Loucy (cell line): Measurements from ENCODE around the gene PNPLA6.

Experiments
- H2AFZ ChIP-seq: fragments of 200-600 bp; sonication (generic); 2 replicates; pipeline ENCODE4 v1.6.0; 2016; ENCODE audit warnings: antibody characterized with exemption, mild to moderate bottlenecking, low read length, moderate library complexity
- H3F3A ChIP-seq: fragments of 200-600 bp; 2 replicates; pipeline ENCODE4 v1.6.0; 2016; ENCODE audit warnings: antibody characterized with exemption, low read depth, mild to moderate bottlenecking
- H3K27me3 ChIP-seq: fragments of 200-600 bp; sonication (generic); 2 replicates; pipeline ENCODE4 v1.6.1; 2014; ENCODE audit warnings: low read length, mild to moderate bottlenecking; ENCODE audit not compliant: insufficient read depth, poor library complexity, severe bottlenecking
- H3K36me3 ChIP-seq: fragments of 200-600 bp; sonication (generic); 2 replicates; pipeline ENCODE4 v1.6.1; 2016; ENCODE audit warnings: low read length; ENCODE audit not compliant: insufficient read depth
- H3K4me1 ChIP-seq: fragments of 200-600 bp; sonication (generic); 2 replicates; pipeline ENCODE4 v1.5.1; 2014; ENCODE audit warnings: low read length, mild to moderate bottlenecking; ENCODE audit not compliant: insufficient read depth, poor library complexity, severe bottlenecking
- H3K4me2 ChIP-seq: fragments of 200-600 bp; sonication (generic); 2 replicates; pipeline ENCODE4 v1.6.0; 2014; ENCODE audit warnings: antibody characterized with exemption, low read length, low read depth, mild to moderate bottlenecking; ENCODE audit not compliant: poor library complexity, severe bottlenecking
- H3K4me3 ChIP-seq: fragments of 200-600 bp; sonication (generic); 2 replicates; pipeline ENCODE4 v1.5.1; 2014; ENCODE audit warnings: low read length, mild to moderate bottlenecking, mixed read lengths; ENCODE audit not compliant: poor library complexity, severe bottlenecking
- H3K79me2 ChIP-seq: fragments of 200-600 bp; sonication (generic); 2 replicates; pipeline ENCODE4 v1.6.1; 2014; ENCODE audit warnings: low read length; ENCODE audit not compliant: insufficient read depth
- H3K9ac ChIP-seq: fragments of 200-600 bp; sonication (generic); 2 replicates; pipeline ENCODE4 v1.6.0; 2014; ENCODE audit warnings: mild to moderate bottlenecking, low read depth, low read length, moderate library complexity; ENCODE audit not compliant: poor library complexity, severe bottlenecking
- H3K9me2 ChIP-seq: fragments of 200-600 bp; sonication (generic); replicated peaks from 2 replicates; pipeline ENCODE4 v1.6.1; 2016; ENCODE audit warnings: low read depth, low read length, mixed read lengths
- H3K9me3 ChIP-seq: fragments of 200-600 bp; sonication (generic); 2 replicates; pipeline ENCODE4 v1.6.1; 2014; ENCODE audit warnings: mild to moderate bottlenecking, antibody characterized with exemption, low read length, low read depth; ENCODE audit not compliant: insufficient read depth
- H4K20me1 ChIP-seq: fragments of 200-600 bp; sonication (generic); 2 replicates; pipeline ENCODE4 v1.6.0; 2014; ENCODE audit warnings: antibody characterized with exemption, low read length, mild to moderate bottlenecking; ENCODE audit not compliant: insufficient read depth, poor library complexity, severe bottlenecking
- CTCF ChIP-seq: fragments of 200-600 bp; sonication (generic); conservative IDR thresholded peaks from 2 replicates; pipeline ENCODE4 v1.5.1; 2014; ENCODE audit warnings: mild to moderate bottlenecking, antibody characterized with exemption, low read length
- EZH2phosphoT487 ChIP-seq: fragments of 200-600 bp; IDR thresholded peaks from 2 replicates; pipeline ENCODE4 v1.6.1; 2018; ENCODE audit warnings: antibody characterized with exemption, mild to moderate bottlenecking, moderate library complexity, borderline replicate concordance

Gene PNPLA6

GRCh38 chr19:7494416-7495098, 41.0 kb upstream of the PNPLA6 start:
- Histone ChIP-seq H3F3A (no peaks in the 10 kb centered on the region), H3K4me2 (no peak overlapping the region), H3K9ac (no peak overlapping the region), H4K20me1 (no peaks in the 10 kb centered on the region), H3K9me3 (no peaks in the 10 kb centered on the region), H3K27me3 (no peaks in the 10 kb centered on the region), H3K4me1 (no peaks in the 10 kb centered on the region), H2AFZ (no peak overlapping the region), H3K9me2 (no peaks in the 10 kb centered on the region), H3K4me3 (no peak overlapping the region), H3K79me2 (no peaks in the 10 kb centered on the region), H3K36me3 (no peaks in the 10 kb centered on the region)
- TF ChIP-seq EZH2phosphoT487 (no peak), CTCF (no peak)

DNA sequence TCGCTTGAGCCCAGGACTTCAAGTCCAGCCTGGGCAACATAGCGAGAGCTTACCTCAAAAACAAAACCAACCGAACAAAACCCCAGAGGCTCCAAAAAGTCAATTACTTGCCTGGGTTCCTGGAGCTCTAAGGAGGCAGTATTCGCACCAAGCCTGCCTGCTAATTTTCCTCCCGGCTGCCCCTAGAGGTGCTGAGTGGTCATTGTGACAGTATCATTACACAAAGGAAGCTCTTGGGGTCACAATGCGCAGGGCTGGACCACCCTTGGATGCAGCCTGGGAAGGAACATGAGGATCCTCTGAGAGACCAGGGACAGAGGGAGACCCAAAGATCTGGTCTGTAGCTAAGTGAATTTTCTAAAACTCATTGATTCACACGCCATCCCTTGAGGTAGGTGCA, 38.2 kb upstream of the PNPLA6 start:
- Histone ChIP-seq H3K4me2 (no peak overlapping the region), H3K4me1 (no peaks in the 10 kb centered on the region), H3K27me3 (no peaks in the 10 kb centered on the region), H3K4me3 (no peak overlapping the region), H2AFZ (no peak overlapping the region), H4K20me1 (no peaks in the 10 kb centered on the region), H3K9me3 (no peaks in the 10 kb centered on the region), H3K9ac (no peak overlapping the region), H3K36me3 (no peaks in the 10 kb centered on the region), H3F3A (no peaks in the 10 kb centered on the region), H3K79me2 (no peaks in the 10 kb centered on the region), H3K9me2 (no peaks in the 10 kb centered on the region)
- TF ChIP-seq CTCF (peak; percentile 60), EZH2phosphoT487 (no peak)

GRCh38 chr19:7500811-7501450, 34.6 kb upstream of the PNPLA6 start:
- Histone ChIP-seq H3K9me3 (no peaks in the 10 kb centered on the region), H2AFZ (no peak overlapping the region), H3K79me2 (no peaks in the 10 kb centered on the region), H3K4me3 (no peak overlapping the region), H3K27me3 (no peaks in the 10 kb centered on the region), H4K20me1 (no peaks in the 10 kb centered on the region), H3K9me2 (no peaks in the 10 kb centered on the region), H3K4me2 (no peak overlapping the region), H3K36me3 (no peaks in the 10 kb centered on the region), H3K4me1 (no peaks in the 10 kb centered on the region), H3K9ac (no peak overlapping the region), H3F3A (no peaks in the 10 kb centered on the region)
- TF ChIP-seq EZH2phosphoT487 (no peak), CTCF (no peak)
